PFSK-1 (cell line): ENCODE results near the gene CRB1.

ENCODE experiments used
- FOXP2 ChIP-seq: optimal IDR thresholded peaks from 2 replicates; pipeline ENCODE3; 2011; ENCODE audit warnings: borderline replicate concordance, control low read depth, inconsistent platforms; ENCODE audit not compliant: insufficient read depth; ENCODE audit errors: extremely low read length, extremely low read depth
- POLR2AphosphoS5 ChIP-seq: IDR thresholded peaks from 2 replicates; pipeline ENCODE4 v1.6.1; 2012; ENCODE audit warnings: low read depth, mild to moderate bottlenecking, control low read depth, low read length, moderate library complexity
- REST ChIP-seq, 2 experiments: IDR thresholded peaks; 2 replicates each; pipeline versions ENCODE4 v1.6.1 to v1.8.0; 2011 to 2012; ENCODE audit warnings: low read depth in 2 of 2, low read length in 2 of 2, control low read depth in 1 of 2, inconsistent platforms in 1 of 2, mild to moderate bottlenecking in 1 of 2, moderate library complexity in 1 of 2; ENCODE audit not compliant: insufficient read depth in 1 of 2
- SIN3A ChIP-seq: IDR thresholded peaks from 2 replicates; pipeline ENCODE4 v1.6.1; 2012; ENCODE audit warnings: mild to moderate bottlenecking, low read length, moderate library complexity, borderline replicate concordance; ENCODE audit not compliant: insufficient read depth
- TAF1 ChIP-seq: IDR thresholded peaks from 2 replicates; pipeline ENCODE4 v1.6.1; 2012; ENCODE audit warnings: low read length, control low read depth, borderline replicate concordance; ENCODE audit not compliant: insufficient read depth

Gene CRB1

GRCh38 chr1:197285526-197286205, 17.6 kb downstream of the CRB1 start:
- no peak for TF ChIP-seq TAF1

- TF ChIP-seq SIN3A = no peak
- TF ChIP-seq TAF1 = no peak
- no peak for TF ChIP-seq POLR2AphosphoS5
- TF ChIP-seq REST (IDR thresholded peaks at IDR 0.05; ENCODE audit: insufficient read depth in 1 of 2, low read depth in 2 of 2, low read length in 2 of 2) = no peak
- no peak for TF ChIP-seq FOXP2
Observed at GRCh38 chr1:197286634-197287033, 18.6 kb downstream of the CRB1 start.

- TF ChIP-seq SIN3A (no peak), POLR2AphosphoS5 (no peak), REST (IDR thresholded peaks at IDR 0.05; ENCODE audit: insufficient read depth in 1 of 2, low read depth in 2 of 2, low read length in 2 of 2) (no peak), FOXP2 (no peak), TAF1 (no peak)
Observed at GRCh38 chr1:197287863-197288262, 19.8 kb downstream of the CRB1 start.

- TF ChIP-seq REST (IDR thresholded peaks at IDR 0.05; ENCODE audit: insufficient read depth in 1 of 2, low read depth in 2 of 2, low read length in 2 of 2) (no peak), POLR2AphosphoS5 (no peak), SIN3A (no peak)
Observed at GRCh38 chr1:197302775-197303174, 34.7 kb downstream of the CRB1 start.

GRCh38 chr1:197303463-197303862, 35.4 kb downstream of the CRB1 start:
- TF ChIP-seq FOXP2 (no peak), SIN3A (no peak), REST (IDR thresholded peaks at IDR 0.05; ENCODE audit: insufficient read depth in 1 of 2, low read depth in 2 of 2, low read length in 2 of 2) (no peak), POLR2AphosphoS5 (no peak), TAF1 (no peak)
